IPS-15b (cell line): ENCODE results near the gene DGCR8.

Experiments
- H3K27me3 ChIP-seq: one replicate; pipeline ENCODE4 v1.6.1; 2013; ENCODE audit warnings: low read length; ENCODE audit not compliant: control insufficient read depth, insufficient read depth
- H3K36me3 ChIP-seq: one replicate; pipeline ENCODE4 v1.6.1; 2013; ENCODE audit warnings: low read length; ENCODE audit not compliant: control insufficient read depth, insufficient read depth
- H3K4me1 ChIP-seq: one replicate; pipeline ENCODE4 v1.6.1; 2013; ENCODE audit warnings: mild to moderate bottlenecking, low read length; ENCODE audit not compliant: control insufficient read depth, insufficient read depth
- H3K4me3 ChIP-seq: one replicate; pipeline ENCODE4 v1.5.1; 2013; ENCODE audit warnings: low read depth, low read length
- H3K9ac ChIP-seq: one replicate; pipeline ENCODE4 v1.6.1; 2013; ENCODE audit warnings: low read depth, mild to moderate bottlenecking, low read length
- H3K9me3 ChIP-seq: one replicate; pipeline ENCODE4 v1.6.1; 2013; ENCODE audit warnings: mild to moderate bottlenecking, low read length; ENCODE audit not compliant: control insufficient read depth, insufficient read depth

The DGCR8 gene

DNA sequence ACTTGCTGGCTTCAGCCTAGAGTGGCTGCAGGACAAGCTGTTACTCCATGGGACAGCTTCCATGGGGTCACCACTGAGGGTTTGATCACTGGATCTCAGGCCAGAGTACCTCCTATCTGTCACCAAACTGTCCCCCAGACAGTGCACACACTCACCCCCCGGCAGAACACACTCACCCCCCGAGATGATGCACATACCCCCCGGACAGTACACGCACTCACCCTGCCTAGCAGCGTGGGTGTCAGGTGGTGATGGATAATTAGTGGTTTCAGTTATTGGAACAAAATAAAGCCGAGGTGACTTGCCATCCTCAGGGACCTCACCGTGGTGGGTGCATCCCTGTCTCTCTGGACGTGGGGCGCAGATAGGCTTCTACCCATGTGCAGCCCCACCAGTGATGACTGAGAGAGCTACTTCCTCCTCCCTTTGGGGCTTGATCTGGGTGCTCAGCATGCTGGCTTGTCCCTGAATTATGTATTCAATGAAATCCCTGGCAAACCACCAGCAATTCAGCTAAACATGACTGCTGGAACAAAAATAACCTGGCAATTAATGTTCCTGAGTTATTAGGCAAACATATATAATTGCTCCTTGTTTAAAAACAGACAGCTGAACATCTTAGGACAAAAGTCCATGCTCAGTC, 40.2 kb upstream of the DGCR8 start:
- H3K4me3 ChIP-seq: no peak overlapping the region
- no peaks in the 10 kb centered on the region for H3K4me1 ChIP-seq
- H3K9me3 ChIP-seq: no peaks in the 10 kb centered on the region
- H3K27me3 ChIP-seq: no peaks in the 10 kb centered on the region
- H3K9ac ChIP-seq: no peak overlapping the region
- peaks cover 2% of the 10 kb centered on the region for H3K36me3 ChIP-seq

- Histone ChIP-seq H3K36me3 (peaks cover 2% of the 10 kb centered on the region), H3K4me1 (no peaks in the 10 kb centered on the region), H3K9ac (no peak overlapping the region), H3K27me3 (no peaks in the 10 kb centered on the region), H3K9me3 (no peaks in the 10 kb centered on the region), H3K4me3 (no peak overlapping the region)
These were observed 39.5 kb upstream of the DGCR8 start for GRCh38 chr22:20040327-20041200.

GRCh38 chr22:20043057-20043996, 36.7 kb upstream of the DGCR8 start:
- Histone ChIP-seq H3K27me3 (no peaks in the 10 kb centered on the region), H3K36me3 (peaks cover 2% of the 10 kb centered on the region), H3K4me3 (no peak overlapping the region), H3K9ac (no peak overlapping the region), H3K9me3 (no peaks in the 10 kb centered on the region), H3K4me1 (no peaks in the 10 kb centered on the region)

- Histone ChIP-seq H3K9ac (no peak overlapping the region), H3K4me3 (no peak overlapping the region), H3K4me1 (no peaks in the 10 kb centered on the region), H3K9me3 (no peaks in the 10 kb centered on the region), H3K36me3 (peaks cover 2% of the 10 kb centered on the region), H3K27me3 (no peaks in the 10 kb centered on the region)
These were observed 36.1 kb upstream of the DGCR8 start for GRCh38 chr22:20043997-20044342.

- Histone ChIP-seq H3K9ac (no peak overlapping the region), H3K36me3 (peaks cover 2% of the 10 kb centered on the region)
These were observed 35.4 kb upstream of the DGCR8 start for GRCh38 chr22:20044495-20045151.

DNA sequence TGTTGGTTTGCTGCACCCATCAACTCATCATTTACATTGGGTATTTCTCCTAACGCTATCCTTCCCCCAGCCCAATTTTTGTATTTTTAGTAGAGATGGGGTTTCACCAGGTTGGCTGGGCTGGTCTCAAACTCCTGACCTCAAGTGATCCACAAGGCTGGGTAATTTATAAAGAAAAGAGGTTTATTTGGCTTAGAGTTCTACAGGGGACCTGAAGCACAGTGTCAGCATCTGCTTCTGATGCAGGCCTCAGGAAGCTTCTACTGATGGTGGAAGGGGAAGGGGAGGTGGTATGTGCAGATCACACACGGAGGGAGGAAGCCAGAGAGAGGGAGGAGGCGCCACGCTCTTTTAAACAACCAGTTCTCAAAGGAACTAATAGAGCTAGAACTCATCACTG, 33.3 kb upstream of the DGCR8 start:
- Histone ChIP-seq H3K4me1 (no peaks in the 10 kb centered on the region), H3K36me3 (peaks cover 2% of the 10 kb centered on the region), H3K9ac (no peak overlapping the region), H3K9me3 (no peaks in the 10 kb centered on the region), H3K27me3 (no peaks in the 10 kb centered on the region), H3K4me3 (no peak overlapping the region)

More at GRCh38 chr22:20044495-20045151, 35.4 kb upstream of the DGCR8 start:
- Histone ChIP-seq H3K4me3 (no peak overlapping the region), H3K4me1 (no peaks in the 10 kb centered on the region), H3K27me3 (no peaks in the 10 kb centered on the region), H3K9me3 (no peaks in the 10 kb centered on the region)

DNA sequence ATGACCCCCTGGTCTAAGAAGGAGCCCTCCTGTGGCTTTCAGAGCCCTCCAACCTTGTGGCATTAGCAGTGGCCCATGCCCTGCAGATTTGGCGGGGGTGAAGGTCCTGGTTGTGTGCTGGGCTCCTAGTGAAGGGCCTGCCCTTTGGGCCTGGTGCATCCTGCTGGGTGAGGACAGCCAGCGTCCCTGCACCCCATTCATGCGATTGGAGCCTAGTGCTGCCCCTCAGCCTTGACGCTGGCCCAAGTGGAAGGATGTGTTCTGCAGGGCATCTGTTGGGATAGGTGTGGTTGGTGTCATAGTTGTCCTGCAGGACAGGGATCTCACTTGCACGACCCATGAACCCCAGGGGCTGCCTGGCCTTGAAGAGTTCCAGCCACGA, 28.1 kb upstream of the DGCR8 start:
- Histone ChIP-seq H3K4me3 (no peak overlapping the region), H3K36me3 (peaks cover 7% of the 10 kb centered on the region), H3K4me1 (no peaks in the 10 kb centered on the region), H3K9me3 (no peaks in the 10 kb centered on the region), H3K9ac (no peak overlapping the region), H3K27me3 (no peaks in the 10 kb centered on the region)

GRCh38 chr22:20052309-20053259, 27.5 kb upstream of the DGCR8 start:
- Histone ChIP-seq H3K4me3 (no peak overlapping the region), H3K27me3 (no peaks in the 10 kb centered on the region), H3K4me1 (no peaks in the 10 kb centered on the region), H3K36me3 (peaks cover 7% of the 10 kb centered on the region), H3K9me3 (no peaks in the 10 kb centered on the region), H3K9ac (no peak overlapping the region)

DNA sequence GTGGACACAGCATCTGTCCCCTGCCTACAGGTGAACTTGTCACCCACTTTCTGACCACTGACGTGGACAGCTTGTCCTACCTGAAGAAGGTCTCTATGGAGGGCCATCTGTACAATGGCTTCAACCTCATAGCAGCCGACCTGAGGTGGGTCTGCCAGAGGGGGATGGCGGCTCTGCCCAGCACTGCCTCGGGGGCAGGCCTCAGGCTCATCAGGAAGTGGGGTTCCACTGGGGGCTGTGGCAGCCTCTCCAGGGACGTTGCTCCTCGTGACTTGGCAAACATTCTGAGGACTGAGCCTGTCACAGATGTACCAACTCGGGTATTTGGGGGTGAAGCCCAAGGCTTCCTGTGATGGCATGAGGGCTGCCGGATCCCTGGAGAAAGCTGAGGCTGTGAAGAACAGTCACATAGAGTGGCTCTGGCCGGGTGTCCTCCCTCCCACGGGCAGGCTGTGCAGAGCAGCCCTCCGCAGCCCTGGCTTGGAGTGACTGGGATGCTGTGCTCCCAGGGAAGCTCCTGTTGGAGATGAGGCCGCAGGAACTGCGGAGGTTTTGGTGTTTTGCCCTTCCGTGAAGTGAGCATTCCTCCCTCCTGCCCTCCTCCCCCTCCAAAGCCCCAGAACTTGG, 26.5 kb upstream of the DGCR8 start:
- no peaks in the 10 kb centered on the region for H3K4me1 ChIP-seq
- peaks cover 7% of the 10 kb centered on the region for H3K36me3 ChIP-seq
- H3K27me3 ChIP-seq: no peaks in the 10 kb centered on the region
- H3K4me3 ChIP-seq: no peak overlapping the region
- H3K9ac ChIP-seq: no peak overlapping the region
- H3K9me3 ChIP-seq: no peaks in the 10 kb centered on the region

- Histone ChIP-seq H3K4me1 (no peaks in the 10 kb centered on the region), H3K4me3 (no peak overlapping the region), H3K9ac (no peak overlapping the region), H3K9me3 (no peaks in the 10 kb centered on the region), H3K27me3 (no peaks in the 10 kb centered on the region), H3K36me3 (peaks cover 7% of the 10 kb centered on the region)
These were observed 26.0 kb upstream of the DGCR8 start for GRCh38 chr22:20054034-20054427.
